HEK293 (cell line): Measurements from ENCODE around the gene TRIM56.

Experiments used
- CTCF ChIP-seq: fragments of 450-650 bp; formaldehyde crosslinking; IDR thresholded peaks from 2 replicates; pipeline ENCODE4 v1.5.1; 2016; ENCODE audit warnings: missing biosample characterization, missing genetic modification characterization
- ZNF341 ChIP-seq: fragments of 450-650 bp; formaldehyde crosslinking; IDR thresholded peaks from 2 replicates; pipeline ENCODE4; 2016; ENCODE audit warnings: low read depth, missing biosample characterization, missing genetic modification characterization
- ZNF514 ChIP-seq: fragments of 450-650 bp; formaldehyde crosslinking; IDR thresholded peaks from 2 replicates; pipeline ENCODE4 v1.5.1; 2016; ENCODE audit warnings: missing biosample characterization, missing genetic modification characterization
- TF ChIP-seq, protein P1 (sequence below): fragments of 450-650 bp; formaldehyde crosslinking; IDR thresholded peaks from 2 replicates; pipeline ENCODE4 v1.5.1; 2016; ENCODE audit warnings: missing biosample characterization, missing genetic modification characterization
- TF ChIP-seq, protein P2 (sequence below): fragments of 450-650 bp; formaldehyde crosslinking; IDR thresholded peaks from 2 replicates; pipeline ENCODE4 v1.5.1; 2016; ENCODE audit warnings: missing biosample characterization, missing genetic modification characterization
- TF ChIP-seq, protein P3 (sequence below): fragments of 450-650 bp; formaldehyde crosslinking; IDR thresholded peaks from 2 replicates; pipeline ENCODE4 v1.5.1; 2016; ENCODE audit warnings: missing biosample characterization, missing genetic modification characterization

- TF ChIP-seq CTCF (tag by site-specific recombination) (no peak), ZNF341 (no peak), ZNF514 (tag by site-specific recombination) (no peak)
- TF ChIP-seq, protein P1, sequence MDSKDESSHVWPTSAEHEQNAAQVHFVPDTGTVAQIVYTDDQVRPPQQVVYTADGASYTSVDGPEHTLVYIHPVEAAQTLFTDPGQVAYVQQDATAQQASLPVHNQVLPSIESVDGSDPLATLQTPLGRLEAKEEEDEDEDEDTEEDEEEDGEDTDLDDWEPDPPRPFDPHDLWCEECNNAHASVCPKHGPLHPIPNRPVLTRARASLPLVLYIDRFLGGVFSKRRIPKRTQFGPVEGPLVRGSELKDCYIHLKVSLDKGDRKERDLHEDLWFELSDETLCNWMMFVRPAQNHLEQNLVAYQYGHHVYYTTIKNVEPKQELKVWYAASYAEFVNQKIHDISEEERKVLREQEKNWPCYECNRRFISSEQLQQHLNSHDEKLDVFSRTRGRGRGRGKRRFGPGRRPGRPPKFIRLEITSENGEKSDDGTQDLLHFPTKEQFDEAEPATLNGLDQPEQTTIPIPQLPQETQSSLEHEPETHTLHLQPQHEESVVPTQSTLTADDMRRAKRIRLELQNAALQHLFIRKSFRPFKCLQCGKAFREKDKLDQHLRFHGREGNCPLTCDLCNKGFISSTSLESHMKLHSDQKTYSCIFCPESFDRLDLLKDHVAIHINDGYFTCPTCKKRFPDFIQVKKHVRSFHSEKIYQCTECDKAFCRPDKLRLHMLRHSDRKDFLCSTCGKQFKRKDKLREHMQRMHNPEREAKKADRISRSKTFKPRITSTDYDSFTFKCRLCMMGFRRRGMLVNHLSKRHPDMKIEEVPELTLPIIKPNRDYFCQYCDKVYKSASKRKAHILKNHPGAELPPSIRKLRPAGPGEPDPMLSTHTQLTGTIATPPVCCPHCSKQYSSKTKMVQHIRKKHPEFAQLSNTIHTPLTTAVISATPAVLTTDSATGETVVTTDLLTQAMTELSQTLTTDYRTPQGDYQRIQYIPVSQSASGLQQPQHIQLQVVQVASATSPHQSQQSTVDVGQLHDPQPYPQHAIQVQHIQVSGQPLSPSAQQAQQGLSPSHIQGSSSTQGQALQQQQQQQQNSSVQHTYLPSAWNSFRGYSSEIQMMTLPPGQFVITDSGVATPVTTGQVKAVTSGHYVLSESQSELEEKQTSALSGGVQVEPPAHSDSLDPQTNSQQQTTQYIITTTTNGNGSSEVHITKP = no peak
- TF ChIP-seq, protein P2, sequence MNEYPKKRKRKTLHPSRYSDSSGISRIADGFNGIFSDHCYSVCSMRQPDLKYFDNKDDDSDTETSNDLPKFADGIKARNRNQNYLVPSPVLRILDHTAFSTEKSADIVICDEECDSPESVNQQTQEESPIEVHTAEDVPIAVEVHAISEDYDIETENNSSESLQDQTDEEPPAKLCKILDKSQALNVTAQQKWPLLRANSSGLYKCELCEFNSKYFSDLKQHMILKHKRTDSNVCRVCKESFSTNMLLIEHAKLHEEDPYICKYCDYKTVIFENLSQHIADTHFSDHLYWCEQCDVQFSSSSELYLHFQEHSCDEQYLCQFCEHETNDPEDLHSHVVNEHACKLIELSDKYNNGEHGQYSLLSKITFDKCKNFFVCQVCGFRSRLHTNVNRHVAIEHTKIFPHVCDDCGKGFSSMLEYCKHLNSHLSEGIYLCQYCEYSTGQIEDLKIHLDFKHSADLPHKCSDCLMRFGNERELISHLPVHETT = no peak
- TF ChIP-seq, protein P3, sequence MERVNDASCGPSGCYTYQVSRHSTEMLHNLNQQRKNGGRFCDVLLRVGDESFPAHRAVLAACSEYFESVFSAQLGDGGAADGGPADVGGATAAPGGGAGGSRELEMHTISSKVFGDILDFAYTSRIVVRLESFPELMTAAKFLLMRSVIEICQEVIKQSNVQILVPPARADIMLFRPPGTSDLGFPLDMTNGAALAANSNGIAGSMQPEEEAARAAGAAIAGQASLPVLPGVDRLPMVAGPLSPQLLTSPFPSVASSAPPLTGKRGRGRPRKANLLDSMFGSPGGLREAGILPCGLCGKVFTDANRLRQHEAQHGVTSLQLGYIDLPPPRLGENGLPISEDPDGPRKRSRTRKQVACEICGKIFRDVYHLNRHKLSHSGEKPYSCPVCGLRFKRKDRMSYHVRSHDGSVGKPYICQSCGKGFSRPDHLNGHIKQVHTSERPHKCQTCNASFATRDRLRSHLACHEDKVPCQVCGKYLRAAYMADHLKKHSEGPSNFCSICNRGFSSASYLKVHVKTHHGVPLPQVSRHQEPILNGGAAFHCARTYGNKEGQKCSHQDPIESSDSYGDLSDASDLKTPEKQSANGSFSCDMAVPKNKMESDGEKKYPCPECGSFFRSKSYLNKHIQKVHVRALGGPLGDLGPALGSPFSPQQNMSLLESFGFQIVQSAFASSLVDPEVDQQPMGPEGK (tag by site-specific recombination) = no peak
These were observed 38.4 kb downstream of the TRIM56 start for GRCh38 chr7:101123703-101124068.
